SU-DHL-6 (cell line): Measurements from ENCODE around the gene TMEM117.

ENCODE experiments used
- CTCF ChIP-seq: fragments of 200-600 bp; sonication (generic); IDR thresholded peaks from one replicate; pipeline ENCODE4 v1.5.1; 2017; ENCODE audit warnings: antibody characterized with exemption, mild to moderate bottlenecking, low read length, moderate library complexity; ENCODE audit not compliant: insufficient read depth, poor library complexity, severe bottlenecking
- EZH2phosphoT487 ChIP-seq: fragments of 200-600 bp; sonication (generic), shearing (Covaris generic); conservative IDR thresholded peaks from 2 replicates; pipeline ENCODE4 v1.6.1; 2018; ENCODE audit warnings: mild to moderate bottlenecking, antibody characterized with exemption, low read length, moderate library complexity, mixed read lengths

- TF ChIP-seq CTCF, result no peak
- no peak for TF ChIP-seq EZH2phosphoT487
These were observed 554.0 kb downstream of the TMEM117 start for GRCh38 chr12:44389896-44390295.
